GM23338 (cell line): ENCODE results near the gene ANO4. TPM values are rescaled to one million over a fixed set of nuclear protein-coding genes. Genes with fewer than 3 reads are reported as not detected.
A peak's percentile ranks its signal among the peaks of the same experiment; 100 is the strongest.

ENCODE experiments used
- ATAC-seq: fragments of 200-7000 bp; cut with Tn5 transposase; 3 replicates; pipeline ENCODE4 v1.9.1; 2020
- DNase-seq: peaks from one replicate; pipeline ENCODE4 v3.0.0-alpha.2; 2015; ENCODE audit warnings: low spot score
- H2AFZ ChIP-seq: fragments of 200-600 bp; sonication (generic); 2 replicates; pipeline ENCODE4 v1.8.0; 2016; ENCODE audit warnings: antibody characterized with exemption, mild to moderate bottlenecking, moderate library complexity
- H3F3A ChIP-seq: fragments of 200-600 bp; sonication (generic); replicated peaks from 2 replicates; pipeline ENCODE4 v1.8.0; 2017; ENCODE audit warnings: antibody characterized with exemption, mixed run types, low read depth
- H3K27ac ChIP-seq: fragments of 200-600 bp; sonication (generic); 2 replicates; pipeline ENCODE4 v1.6.1; 2016; ENCODE audit warnings: low read depth
- H3K27me3 ChIP-seq: fragments of 200-600 bp; sonication (generic); 2 replicates; pipeline ENCODE4 v1.8.0; 2016; ENCODE audit warnings: mild to moderate bottlenecking, mixed run types, moderate library complexity; ENCODE audit not compliant: insufficient read depth
- H3K36me3 ChIP-seq: fragments of 200-600 bp; sonication (generic); 2 replicates; pipeline ENCODE4 v1.8.0; 2016; ENCODE audit warnings: mild to moderate bottlenecking; ENCODE audit not compliant: insufficient read depth
- H3K4me1 ChIP-seq: fragments of 200-600 bp; sonication (generic); 2 replicates; pipeline ENCODE4 v1.8.0; 2016; ENCODE audit warnings: mild to moderate bottlenecking, moderate library complexity; ENCODE audit not compliant: insufficient read depth
- H3K4me2 ChIP-seq: fragments of 200-600 bp; sonication (generic); 2 replicates; pipeline ENCODE4 v1.7.1; 2017; ENCODE audit warnings: mixed run types
- H3K4me3 ChIP-seq: fragments of 200-600 bp; sonication (generic); 2 replicates; pipeline ENCODE4 v1.6.1; 2016; ENCODE audit warnings: mixed run types
- H3K79me2 ChIP-seq: fragments of 200-600 bp; sonication (generic); replicated peaks from 2 replicates; pipeline ENCODE4 v1.8.0; 2017; ENCODE audit warnings: mild to moderate bottlenecking; ENCODE audit not compliant: insufficient read depth
- H3K9me2 ChIP-seq: fragments of 200-600 bp; sonication (generic); 2 replicates; pipeline ENCODE4 v1.8.0; 2017; ENCODE audit not compliant: insufficient read depth
- H4K20me1 ChIP-seq: fragments of 200-600 bp; sonication (generic); replicated peaks from 2 replicates; pipeline ENCODE4 v1.8.0; 2017; ENCODE audit warnings: mild to moderate bottlenecking; ENCODE audit not compliant: insufficient read depth
- H3K27ac Mint-ChIP-seq: 2 replicates; pipeline ENCODE4 v1.8.0; 2020; ENCODE audit warnings: inconsistent platforms, mild to moderate bottlenecking, moderate library complexity, mixed read lengths
- H3K27me3 Mint-ChIP-seq: 3 replicates; pipeline ENCODE4 v1.8.0; 2022; ENCODE audit warnings: low read depth, mild to moderate bottlenecking, moderate library complexity, mixed read lengths, inconsistent platforms; ENCODE audit not compliant: insufficient read depth, poor library complexity
- H3K36me3 Mint-ChIP-seq: 3 replicates; pipeline ENCODE4 v1.8.0; 2021; ENCODE audit warnings: low read depth, mild to moderate bottlenecking, inconsistent platforms, moderate library complexity, mixed read lengths
- H3K4me1 Mint-ChIP-seq: 3 replicates; pipeline ENCODE4 v1.8.0; 2020; ENCODE audit warnings: mild to moderate bottlenecking, inconsistent platforms, mixed read lengths
- H3K4me3 Mint-ChIP-seq: 3 replicates; pipeline ENCODE4 v1.8.0; 2021; ENCODE audit warnings: moderate library complexity, mild to moderate bottlenecking, inconsistent platforms, mixed read lengths
- H3K9me3 Mint-ChIP-seq: 3 replicates; pipeline ENCODE4 v1.8.0; 2020; ENCODE audit warnings: moderate library complexity, mild to moderate bottlenecking, inconsistent platforms, mixed read lengths
- CREB1 ChIP-seq: fragments of 250-450 bp; sonication (Bioruptor Pico); IDR thresholded peaks from 2 replicates; pipeline ENCODE4 v1.5.0; 2020; ENCODE audit warnings: low read depth, mild to moderate bottlenecking, moderate library complexity
- CTCF ChIP-seq, 2 experiments: fragments of 200-600 bp in 1 of 2; sonication (generic) in 1 of 2; conservative IDR thresholded peaks; 2 replicates each; pipeline versions ENCODE4 v1.5.1 to v1.6.1; 2016 to 2017; ENCODE audit warnings: antibody characterized with exemption in 2 of 2, low read depth in 2 of 2, mild to moderate bottlenecking in 2 of 2, moderate library complexity in 1 of 2
- STAT1 ChIP-seq: IDR thresholded peaks from one replicate; pipeline ENCODE4 v1.6.1; 2016; ENCODE audit warnings: antibody characterized with exemption; ENCODE audit not compliant: unreplicated experiment
- ZNF114 ChIP-seq: fragments of 250-450 bp; sonication (Bioruptor Pico); IDR thresholded peaks from 2 replicates; pipeline ENCODE4 v1.5.0; 2020; ENCODE audit warnings: mild to moderate bottlenecking, moderate library complexity
- polyA plus RNA-seq: library from polyadenylated mRNA; unstranded; fragments of >200 nt; fragmentation: Nextera tagmentation; extraction: Ambion mirVana; gene quantifications from 2 replicates; pipeline ENCODE4 v1.2.1, GENCODE V29; 2016
- total RNA-seq: library from RNA; depleted of rRNA; stranded (reverse); fragments of >200 nt; shearing (Covaris generic); gene quantifications from 2 replicates; pipeline ENCODE4 v1.2.3, GENCODE V29; 2014
- TF ChIP-seq, protein P1 (sequence below): IDR thresholded peaks from one replicate; pipeline ENCODE4 v1.6.1; 2018; ENCODE audit warnings: antibody characterized with exemption; ENCODE audit not compliant: unreplicated experiment
- TF ChIP-seq, protein P2 (sequence below): IDR thresholded peaks from 2 replicates; pipeline ENCODE4 v1.6.1; 2016; ENCODE audit warnings: antibody characterized with exemption

ANO4 gene
- total and polyA plus RNA-seq, 2 experiments from 2014 or later, result 1.7 to 8.7 TPM

- no peak for TF ChIP-seq ZNF114 (CRISPR knock-in tag)
- no peak for TF ChIP-seq STAT1
- TF ChIP-seq CTCF (conservative IDR thresholded peaks at IDR 0.05; ENCODE audit: low read depth in 2 of 2), result no peak
Measured at GRCh38 chr12:100942984-100943749, 148.6 kb downstream of the ANO4 start (continued).

DNA sequence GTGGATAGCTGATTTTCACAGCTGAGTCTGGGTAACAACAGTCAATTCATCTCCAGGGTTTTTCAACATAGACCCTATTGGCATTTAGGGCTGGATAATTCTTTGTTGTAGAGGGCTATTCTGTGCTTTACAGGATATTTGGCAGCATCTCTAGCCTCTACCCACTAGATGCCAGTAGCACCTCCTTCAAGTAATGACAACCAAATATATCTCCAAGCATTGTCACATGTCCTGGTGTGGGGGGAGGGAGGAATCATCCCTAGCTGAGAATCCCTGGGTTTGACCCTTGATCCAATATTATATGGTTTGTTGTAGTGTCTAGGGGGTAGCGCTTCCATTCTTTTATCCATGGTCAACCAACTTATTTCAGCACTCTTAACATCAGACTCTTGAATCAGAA is 157.2 kb downstream of the ANO4 start:
- peak; percentile 30 for DNase-seq
- Histone ChIP-seq H3K4me1 (peaks cover 47% of the 10 kb centered on the region), H4K20me1 (no peaks in the 10 kb centered on the region), H3K79me2 (no peaks in the 10 kb centered on the region), H2AFZ (no peak overlapping the region), H3K4me2 (no peak overlapping the region), H3F3A (peaks cover 6% of the 10 kb centered on the region; the same call in 1 of the 2 replicates), H3K4me3 (no peak overlapping the region), H3K27ac (no peak overlapping the region), H3K36me3 (no peaks in the 10 kb centered on the region), H3K27me3 (no peaks in the 10 kb centered on the region), H3K9me2 (peaks cover 4% of the 10 kb centered on the region)
- peaks cover 55% of the 10 kb centered on the region for H3K4me1 Mint-ChIP-seq
- no peak overlapping the region for H3K4me3 Mint-ChIP-seq
- H3K9me3 Mint-ChIP-seq, result no peaks in the 10 kb centered on the region
- H3K27me3 Mint-ChIP-seq, result peaks cover 2% of the 10 kb centered on the region
- no peak overlapping the region for H3K27ac Mint-ChIP-seq
- peak; percentile 21 for ATAC-seq
- no peaks in the 10 kb centered on the region for H3K36me3 Mint-ChIP-seq
- peak; percentile 34 to 52 for TF ChIP-seq CTCF (conservative IDR thresholded peaks at IDR 0.05; ENCODE audit: low read depth in 2 of 2)
- TF ChIP-seq, protein P1, sequence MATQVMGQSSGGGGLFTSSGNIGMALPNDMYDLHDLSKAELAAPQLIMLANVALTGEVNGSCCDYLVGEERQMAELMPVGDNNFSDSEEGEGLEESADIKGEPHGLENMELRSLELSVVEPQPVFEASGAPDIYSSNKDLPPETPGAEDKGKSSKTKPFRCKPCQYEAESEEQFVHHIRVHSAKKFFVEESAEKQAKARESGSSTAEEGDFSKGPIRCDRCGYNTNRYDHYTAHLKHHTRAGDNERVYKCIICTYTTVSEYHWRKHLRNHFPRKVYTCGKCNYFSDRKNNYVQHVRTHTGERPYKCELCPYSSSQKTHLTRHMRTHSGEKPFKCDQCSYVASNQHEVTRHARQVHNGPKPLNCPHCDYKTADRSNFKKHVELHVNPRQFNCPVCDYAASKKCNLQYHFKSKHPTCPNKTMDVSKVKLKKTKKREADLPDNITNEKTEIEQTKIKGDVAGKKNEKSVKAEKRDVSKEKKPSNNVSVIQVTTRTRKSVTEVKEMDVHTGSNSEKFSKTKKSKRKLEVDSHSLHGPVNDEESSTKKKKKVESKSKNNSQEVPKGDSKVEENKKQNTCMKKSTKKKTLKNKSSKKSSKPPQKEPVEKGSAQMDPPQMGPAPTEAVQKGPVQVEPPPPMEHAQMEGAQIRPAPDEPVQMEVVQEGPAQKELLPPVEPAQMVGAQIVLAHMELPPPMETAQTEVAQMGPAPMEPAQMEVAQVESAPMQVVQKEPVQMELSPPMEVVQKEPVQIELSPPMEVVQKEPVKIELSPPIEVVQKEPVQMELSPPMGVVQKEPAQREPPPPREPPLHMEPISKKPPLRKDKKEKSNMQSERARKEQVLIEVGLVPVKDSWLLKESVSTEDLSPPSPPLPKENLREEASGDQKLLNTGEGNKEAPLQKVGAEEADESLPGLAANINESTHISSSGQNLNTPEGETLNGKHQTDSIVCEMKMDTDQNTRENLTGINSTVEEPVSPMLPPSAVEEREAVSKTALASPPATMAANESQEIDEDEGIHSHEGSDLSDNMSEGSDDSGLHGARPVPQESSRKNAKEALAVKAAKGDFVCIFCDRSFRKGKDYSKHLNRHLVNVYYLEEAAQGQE, result no peak
- no peak for TF ChIP-seq CREB1 (CRISPR knock-in tag)
- TF ChIP-seq, protein P2, sequence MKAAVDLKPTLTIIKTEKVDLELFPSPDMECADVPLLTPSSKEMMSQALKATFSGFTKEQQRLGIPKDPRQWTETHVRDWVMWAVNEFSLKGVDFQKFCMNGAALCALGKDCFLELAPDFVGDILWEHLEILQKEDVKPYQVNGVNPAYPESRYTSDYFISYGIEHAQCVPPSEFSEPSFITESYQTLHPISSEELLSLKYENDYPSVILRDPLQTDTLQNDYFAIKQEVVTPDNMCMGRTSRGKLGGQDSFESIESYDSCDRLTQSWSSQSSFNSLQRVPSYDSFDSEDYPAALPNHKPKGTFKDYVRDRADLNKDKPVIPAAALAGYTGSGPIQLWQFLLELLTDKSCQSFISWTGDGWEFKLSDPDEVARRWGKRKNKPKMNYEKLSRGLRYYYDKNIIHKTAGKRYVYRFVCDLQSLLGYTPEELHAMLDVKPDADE, result no peak
